HG03097 (cell line): ENCODE data around the gene ARHGEF33.

ENCODE experiments used
- ATAC-seq: cut with Tn5 transposase; IDR thresholded peaks from one replicate; pipeline ENCODE4 v1.9.1; 2021; ENCODE audit not compliant: unreplicated experiment, low FRiP score

The ARHGEF33 gene

GRCh38 chr2:38951766-38952165, 62.1 kb downstream of the ARHGEF33 start:
- ATAC-seq: no peak

GRCh38 chr2:38957972-38958371, 68.3 kb downstream of the ARHGEF33 start:
- ATAC-seq: no peak

DNA sequence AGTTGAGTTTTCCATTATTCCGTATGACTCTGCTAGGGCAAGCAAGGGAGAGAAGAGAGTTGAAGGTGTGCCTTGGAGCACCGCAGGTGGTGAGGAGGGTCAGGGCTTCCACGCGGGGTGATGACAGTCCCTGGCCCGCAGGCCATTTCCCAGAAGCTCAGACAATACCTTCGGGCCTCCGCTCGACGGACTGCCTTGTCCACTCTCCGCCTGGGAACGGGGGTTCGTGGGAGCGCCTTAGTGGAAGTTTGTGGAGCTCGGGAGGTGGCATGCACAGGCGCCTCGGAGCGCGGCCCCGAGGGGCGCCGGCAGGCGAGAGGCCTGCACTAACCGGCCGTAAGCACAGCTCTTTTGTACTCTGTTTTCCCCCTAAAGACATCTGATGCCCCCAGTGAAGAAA, 69.8 kb downstream of the ARHGEF33 start:
- no peak for ATAC-seq

DNA sequence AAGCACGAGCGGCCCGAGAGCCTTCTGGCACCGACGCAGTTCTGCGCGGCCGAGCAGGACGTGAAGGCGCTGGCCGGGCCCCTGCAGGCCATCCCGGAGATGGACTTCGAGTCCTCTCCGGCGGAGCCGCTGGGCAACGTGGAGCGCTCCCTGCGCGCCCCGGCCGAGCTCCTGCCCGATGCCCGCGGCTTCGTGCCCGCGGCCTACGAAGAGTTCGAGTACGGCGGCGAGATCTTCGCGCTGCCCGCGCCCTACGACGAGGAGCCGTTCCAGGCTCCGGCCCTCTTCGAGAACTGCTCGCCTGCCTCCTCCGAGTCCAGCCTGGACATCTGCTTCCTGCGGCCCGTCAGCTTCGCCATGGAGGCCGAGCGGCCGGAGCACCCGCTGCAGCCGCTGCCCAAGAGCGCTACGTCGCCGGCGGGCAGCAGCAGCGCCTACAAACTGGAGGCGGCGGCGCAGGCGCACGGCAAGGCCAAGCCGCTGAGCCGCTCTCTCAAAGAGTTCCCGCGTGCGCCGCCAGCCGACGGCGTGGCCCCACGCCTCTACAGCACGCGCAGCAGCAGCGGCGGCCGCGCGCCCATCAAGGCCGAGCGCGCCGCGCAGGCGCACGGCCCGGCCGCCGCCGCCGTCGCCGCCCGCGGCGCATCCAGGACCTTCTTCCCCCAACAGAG, 70.4 kb downstream of the ARHGEF33 start:
- ATAC-seq: no peak

DNA sequence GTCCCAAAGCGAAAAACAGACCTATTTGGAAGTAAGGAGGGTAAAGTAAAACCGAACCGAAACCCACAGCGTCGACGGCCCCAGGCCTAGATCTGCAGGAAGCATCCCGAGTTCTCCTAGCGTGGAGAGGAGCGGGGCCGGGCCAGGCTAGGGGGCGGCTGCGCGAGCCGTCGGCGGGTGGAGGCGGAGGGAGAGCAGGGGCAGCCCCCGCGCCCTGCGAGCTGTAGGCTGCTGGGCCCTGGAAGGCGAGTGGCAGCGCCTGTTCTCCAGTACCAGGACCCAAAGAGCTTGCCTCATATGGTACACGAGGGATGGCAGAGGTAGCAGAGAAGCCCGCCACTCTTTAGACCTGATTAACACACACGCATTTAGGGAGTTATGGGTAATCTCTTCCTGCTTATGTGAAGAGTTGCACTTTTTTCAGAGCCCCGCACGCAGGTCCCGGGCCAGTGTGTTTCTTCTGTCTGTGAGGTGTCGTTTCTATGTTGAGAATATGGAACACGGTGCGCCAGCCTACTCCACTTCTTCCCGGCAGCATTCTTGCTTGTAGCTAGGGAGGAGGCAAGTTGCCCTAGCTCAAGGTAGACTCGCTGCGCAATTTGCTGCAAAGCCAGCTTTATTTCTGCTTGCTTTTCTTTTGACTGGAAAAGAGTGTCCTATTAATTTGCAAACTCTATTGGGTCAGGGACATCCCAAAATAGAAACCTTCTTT, 71.1 kb downstream of the ARHGEF33 start:
- no peak for ATAC-seq

- ATAC-seq: no peak
Observed at GRCh38 chr2:38966006-38966405, 76.3 kb downstream of the ARHGEF33 start.

GRCh38 chr2:38966678-38967077, 77.0 kb downstream of the ARHGEF33 start:
- no peak for ATAC-seq

DNA sequence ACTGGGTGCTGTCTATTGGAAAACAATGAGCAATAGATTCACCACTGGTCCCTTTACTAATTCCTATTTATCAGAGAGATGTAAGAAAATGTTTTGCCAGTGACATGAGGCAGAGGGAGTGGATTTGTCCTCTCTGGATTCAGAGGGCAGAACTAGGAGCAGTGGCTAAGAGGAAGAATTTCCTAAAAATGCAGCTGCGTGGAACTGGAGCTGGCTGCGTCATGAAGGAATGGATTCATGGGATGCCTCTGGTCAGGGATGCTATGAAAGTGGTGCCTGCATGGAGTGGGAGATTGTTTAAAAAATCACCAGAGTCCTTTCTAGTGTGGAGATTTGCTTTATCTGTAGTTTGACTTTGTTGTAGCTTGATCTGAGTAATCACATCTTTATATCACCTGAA, 78.3 kb downstream of the ARHGEF33 start:
- ATAC-seq: no peak

GRCh38 chr2:38971377-38971776, 81.7 kb downstream of the ARHGEF33 start:
- ATAC-seq: no peak

DNA sequence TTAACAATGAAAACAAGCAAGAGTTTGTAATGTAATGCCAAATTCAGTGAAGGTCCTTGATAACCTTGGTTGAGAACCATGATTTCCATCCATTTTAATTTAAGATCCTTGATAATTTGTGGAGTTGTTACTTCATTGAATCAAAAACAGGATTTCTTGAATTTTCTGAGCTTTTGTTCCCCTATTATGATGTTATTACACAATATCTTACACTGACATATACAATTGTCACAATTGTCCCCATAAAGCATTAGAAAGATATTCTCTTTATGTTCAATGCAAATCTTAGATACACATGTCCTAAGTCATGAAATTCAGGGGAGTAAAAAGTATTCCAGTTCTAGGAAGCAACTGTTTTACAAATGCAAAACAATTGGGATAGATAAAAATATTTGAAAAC, 83.6 kb downstream of the ARHGEF33 start:
- ATAC-seq: no peak

- no peak for ATAC-seq
Observed at GRCh38 chr2:38975042-38975441, 85.4 kb downstream of the ARHGEF33 start.

GRCh38 chr2:38977047-38977446, 87.4 kb downstream of the ARHGEF33 start:
- ATAC-seq: no peak

- no peak for ATAC-seq
Observed at GRCh38 chr2:38978296-38978903, 88.7 kb downstream of the ARHGEF33 start.

- no peak for ATAC-seq
Observed at GRCh38 chr2:38978908-38979307, 89.2 kb downstream of the ARHGEF33 start.

GRCh38 chr2:38981003-38981669, 91.5 kb downstream of the ARHGEF33 start:
- ATAC-seq: no peak

DNA sequence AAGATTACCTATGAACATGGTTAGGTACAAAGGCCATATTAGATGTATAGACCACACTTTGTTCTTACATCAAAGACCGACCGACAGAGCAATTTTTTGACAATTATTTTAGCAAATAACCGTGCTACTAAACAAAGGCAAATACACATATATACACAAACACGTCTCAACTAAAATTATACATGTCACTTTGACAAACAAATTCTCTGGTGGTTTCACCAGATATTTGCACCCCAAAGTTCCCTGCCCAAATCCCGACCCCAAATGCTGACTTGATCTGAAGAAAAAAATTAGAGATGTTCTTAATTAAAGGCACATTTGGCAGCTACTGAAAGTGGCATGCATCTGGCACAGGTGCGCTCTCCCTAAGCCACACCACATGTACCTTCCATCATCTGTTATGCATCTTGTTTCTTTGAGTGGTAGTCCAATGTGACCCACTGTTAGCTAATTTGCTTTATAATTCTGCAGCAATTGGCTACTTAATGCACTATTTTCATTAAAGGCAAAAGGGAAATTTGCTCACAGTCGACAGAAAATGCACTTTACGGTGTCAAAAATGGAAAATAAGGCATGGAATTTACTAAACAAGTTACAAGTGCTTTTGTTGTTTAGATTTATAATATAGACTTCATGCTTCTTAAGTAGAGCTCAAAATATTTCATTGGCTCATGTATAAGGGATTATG, 92.1 kb downstream of the ARHGEF33 start:
- no peak for ATAC-seq

DNA sequence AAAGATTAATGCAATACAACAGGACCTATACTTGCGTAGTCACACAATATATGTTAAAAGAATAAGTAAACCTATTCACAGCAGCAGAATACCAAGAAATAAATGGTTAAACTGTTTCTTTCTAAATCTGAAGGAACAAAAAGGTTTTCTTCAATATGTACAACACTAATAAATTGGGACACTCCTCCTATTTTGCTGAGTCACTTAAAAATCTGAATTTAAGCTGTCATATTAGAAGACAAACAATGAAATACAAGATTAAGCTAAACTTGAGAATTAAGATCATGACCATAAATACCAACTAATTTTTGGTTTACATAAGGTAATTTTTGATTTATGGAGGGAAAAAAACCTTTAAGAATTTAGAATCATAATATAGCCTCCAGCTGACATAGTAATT, 92.8 kb downstream of the ARHGEF33 start:
- no peak for ATAC-seq

DNA sequence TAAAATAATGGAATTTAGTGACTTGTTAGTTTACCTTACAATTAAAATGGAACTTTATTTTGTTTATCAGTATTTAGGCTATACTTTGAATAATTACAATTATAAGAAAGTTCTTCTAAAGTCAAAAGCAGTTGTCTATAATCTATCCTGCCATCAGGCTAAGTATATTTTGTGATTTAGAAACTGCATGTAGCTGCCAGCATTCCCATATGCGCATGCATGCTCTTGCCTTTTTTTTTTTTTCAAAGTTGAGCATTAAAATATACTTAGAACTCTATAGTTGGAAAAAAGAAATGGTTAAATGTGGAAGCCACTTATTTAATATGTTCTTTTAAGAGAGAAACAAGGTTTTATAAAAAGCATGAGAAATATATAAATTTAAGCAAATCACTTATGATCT, 99.0 kb downstream of the ARHGEF33 start:
- ATAC-seq: no peak

- no peak for ATAC-seq
Observed at GRCh38 chr2:38991899-38992298, 102.2 kb downstream of the ARHGEF33 start.

DNA sequence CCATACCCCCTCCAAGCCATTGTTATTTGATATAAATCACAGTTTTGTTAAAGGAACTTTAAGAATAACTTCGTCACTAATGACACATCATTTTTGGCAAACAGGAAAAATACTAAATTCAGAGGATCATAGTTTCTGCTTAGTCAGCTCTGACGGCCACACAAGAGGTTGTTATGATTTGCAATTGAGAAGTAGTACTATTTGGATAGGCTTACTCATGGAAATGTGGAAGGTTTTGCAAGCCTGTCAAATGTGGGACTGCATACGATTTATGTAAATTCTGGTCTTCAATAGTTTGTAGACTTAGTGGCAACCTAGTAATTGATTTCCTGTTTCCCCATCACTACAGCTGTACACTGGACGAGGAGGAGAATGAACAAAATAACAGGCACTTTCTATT, 108.1 kb downstream of the ARHGEF33 start:
- no peak for ATAC-seq

DNA sequence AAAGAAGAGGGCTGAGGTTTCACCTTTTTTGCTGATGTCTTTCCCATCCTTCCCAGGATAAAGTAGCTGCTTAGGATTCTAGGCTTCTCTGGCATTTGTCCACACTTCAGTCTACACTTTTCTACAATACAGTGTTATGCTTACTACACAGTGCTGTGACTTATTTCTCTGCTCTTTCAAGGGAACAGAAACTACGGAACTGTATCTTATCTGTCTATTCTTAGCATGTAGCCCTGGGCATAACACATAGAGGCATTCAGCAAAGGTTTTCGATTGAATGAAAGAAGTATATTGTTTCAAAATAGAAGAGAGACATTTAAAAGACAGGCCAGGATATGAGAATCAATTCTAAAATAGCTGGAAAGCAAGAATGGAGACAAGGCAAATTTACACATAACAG, 110.9 kb downstream of the ARHGEF33 start:
- ATAC-seq: no peak
